Measurements from ENCODE around the gene RETREG1.

GRCh38 chr5:16454686-16455085, 162.1 kb downstream of the RETREG1 start:
- TF ChIP-seq CTCF (IDR thresholded peaks at IDR 0.05; ENCODE audit: borderline replicate concordance, extremely low read depth, low read length, poor library complexity, severe bottlenecking) (no peak), EZH2 (IDR thresholded peaks at IDR 0.05; ENCODE audit: borderline replicate concordance, low read depth, low read length, severe bottlenecking) (no peak)
